ENCODE results near the gene ARFGAP3.

The ARFGAP3 gene

GRCh38 chr22:42883121-42883520 lies 26.0 kb upstream of the ARFGAP3 start:
- no peak for TF ChIP-seq CTCF (IDR thresholded peaks at IDR 0.05; ENCODE audit: low read depth, low read length)
- peak overlapping the region; percentile 69; the same call in 1 of the 2 replicates for H3K27ac ChIP-seq
- H3K36me3 ChIP-seq = peaks cover 59% of the 10 kb centered on the region
- H3K9me3 ChIP-seq (ENCODE audit: severe bottlenecking) = no peaks in the 10 kb centered on the region
- no peak for DNase-seq
- no peaks in the 10 kb centered on the region for H3K27me3 ChIP-seq (ENCODE audit: insufficient read depth, low read depth, severe bottlenecking)
- H3K4me3 ChIP-seq (ENCODE audit: low read depth, low read length) = no peak overlapping the region

GRCh38 chr22:42881982-42882656 lies 25.0 kb upstream of the ARFGAP3 start:
- no peaks in the 10 kb centered on the region for H3K9me3 ChIP-seq (ENCODE audit: severe bottlenecking)
- peaks cover 62% of the 10 kb centered on the region for H3K36me3 ChIP-seq
- peak; percentile 77 for DNase-seq
- TF ChIP-seq CTCF (IDR thresholded peaks at IDR 0.05; ENCODE audit: low read depth, low read length) = peak; percentile 48; the same call in 1 of the 2 replicates
- no peaks in the 10 kb centered on the region for H3K27me3 ChIP-seq (ENCODE audit: insufficient read depth, low read depth, severe bottlenecking)
- no peak overlapping the region for H3K4me3 ChIP-seq (ENCODE audit: low read depth, low read length)
- H3K27ac ChIP-seq = peak overlapping the region; percentile 69

- no peak for DNase-seq
- no peaks in the 10 kb centered on the region for H3K27me3 ChIP-seq (ENCODE audit: insufficient read depth, low read depth, severe bottlenecking)
- H3K36me3 ChIP-seq = peaks cover 68% of the 10 kb centered on the region
- H3K4me3 ChIP-seq (ENCODE audit: low read depth, low read length) = no peak overlapping the region
- H3K9me3 ChIP-seq (ENCODE audit: severe bottlenecking) = no peaks in the 10 kb centered on the region
- H3K27ac ChIP-seq = peak overlapping the region; percentile 69
- no peak for TF ChIP-seq CTCF (IDR thresholded peaks at IDR 0.05; ENCODE audit: low read depth, low read length)
These were observed 24.2 kb upstream of the ARFGAP3 start for GRCh38 chr22:42881298-42881697.

- H3K4me3 ChIP-seq (ENCODE audit: low read depth, low read length) = no peak overlapping the region
- peaks cover 73% of the 10 kb centered on the region for H3K36me3 ChIP-seq
- no peaks in the 10 kb centered on the region for H3K9me3 ChIP-seq (ENCODE audit: severe bottlenecking)
- peak; percentile 51 for TF ChIP-seq CTCF (IDR thresholded peaks at IDR 0.05; ENCODE audit: low read depth, low read length)
- DNase-seq = no peak
- no peaks in the 10 kb centered on the region for H3K27me3 ChIP-seq (ENCODE audit: insufficient read depth, low read depth, severe bottlenecking)
- no peak overlapping the region for H3K27ac ChIP-seq
These were observed 23.7 kb upstream of the ARFGAP3 start for GRCh38 chr22:42880815-42881214.

GRCh38 chr22:42879371-42880021 lies 22.4 kb upstream of the ARFGAP3 start:
- Histone ChIP-seq H3K27ac (no peak overlapping the region), H3K9me3 (ENCODE audit: severe bottlenecking) (no peaks in the 10 kb centered on the region), H3K4me3 (ENCODE audit: low read depth, low read length) (no peak overlapping the region), H3K36me3 (peaks cover 71% of the 10 kb centered on the region), H3K27me3 (ENCODE audit: insufficient read depth, low read depth, severe bottlenecking) (no peaks in the 10 kb centered on the region)
- TF ChIP-seq CTCF (IDR thresholded peaks at IDR 0.05; ENCODE audit: low read depth, low read length) = no peak
- no peak for DNase-seq

Data from WERI-Rb-1 (cell line).